Activated CD8-positive, alpha-beta memory T cell treated with anti-CD3 and anti-CD28 coated beads, Interleukin-2, amount 50 U/mL, for 1 hour (primary cell): Measurements from ENCODE around the gene EXPH5.

Experiments
- DNase-seq: peaks from one replicate; pipeline ENCODE4 v3.0.0-alpha.2; 2020; ENCODE audit errors: extremely low read depth

EXPH5 gene

GRCh38 chr11:108562746-108563581, 30.6 kb downstream of the EXPH5 start:
- DNase-seq = no peak

GRCh38 chr11:108561535-108561991, 32.0 kb downstream of the EXPH5 start:
- no peak for DNase-seq

GRCh38 chr11:108559904-108560303, 33.7 kb downstream of the EXPH5 start:
- no peak for DNase-seq

- no peak for DNase-seq
Observed at GRCh38 chr11:108559340-108559739, 34.2 kb downstream of the EXPH5 start.

GRCh38 chr11:108558222-108558621, 35.3 kb downstream of the EXPH5 start:
- no peak for DNase-seq

GRCh38 chr11:108556019-108556418, 37.5 kb downstream of the EXPH5 start:
- DNase-seq = no peak

- DNase-seq = no peak
Observed at GRCh38 chr11:108551651-108552462, 41.7 kb downstream of the EXPH5 start.

GRCh38 chr11:108549319-108549885, 44.2 kb downstream of the EXPH5 start:
- DNase-seq = no peak

- no peak for DNase-seq
Observed at GRCh38 chr11:108545909-108546501, 47.6 kb downstream of the EXPH5 start.

- no peak for DNase-seq
Observed at GRCh38 chr11:108543316-108543964, 50.1 kb downstream of the EXPH5 start.

GRCh38 chr11:108541531-108541930, 52.0 kb downstream of the EXPH5 start:
- DNase-seq = no peak

- DNase-seq = no peak
Observed at GRCh38 chr11:108538502-108538901, 55.1 kb downstream of the EXPH5 start.

- DNase-seq = no peak
Observed at GRCh38 chr11:108538022-108538424, 55.5 kb downstream of the EXPH5 start.

- DNase-seq = no peak
Observed at GRCh38 chr11:108536783-108537182, 56.8 kb downstream of the EXPH5 start.

- no peak for DNase-seq
Observed at GRCh38 chr11:108535384-108535955, 58.1 kb downstream of the EXPH5 start.

GRCh38 chr11:108534274-108534882, 59.2 kb downstream of the EXPH5 start:
- no peak for DNase-seq

GRCh38 chr11:108530426-108530825, 63.1 kb downstream of the EXPH5 start:
- DNase-seq = no peak

GRCh38 chr11:108527382-108527781, 66.2 kb downstream of the EXPH5 start:
- DNase-seq = no peak

- no peak for DNase-seq
Observed at GRCh38 chr11:108525161-108525560, 68.4 kb downstream of the EXPH5 start.

GRCh38 chr11:108524422-108524821, 69.1 kb downstream of the EXPH5 start:
- no peak for DNase-seq

GRCh38 chr11:108522318-108522717, 71.2 kb downstream of the EXPH5 start:
- DNase-seq = no peak
